MG63 (cell line): ENCODE results near the gene HAAO. TPM values are rescaled to one million over a fixed set of nuclear protein-coding genes. Genes with fewer than 3 reads are reported as not detected.

ENCODE experiments used
- DNase-seq: peaks from one replicate; pipeline ENCODE4 v3.0.0-alpha.2; 2020
- H3K27me3 ChIP-seq: fragments of 250-450 bp; sonication (Bioruptor Pico); 2 replicates; pipeline ENCODE4 v1.5.1; 2020; ENCODE audit warnings: mild to moderate bottlenecking, moderate library complexity
- H3K36me3 ChIP-seq: fragments of 250-450 bp; sonication (Bioruptor Pico); 2 replicates; pipeline ENCODE4 v1.5.1; 2020; ENCODE audit warnings: mild to moderate bottlenecking, moderate library complexity
- H3K4me3 ChIP-seq: fragments of 250-450 bp; sonication (Bioruptor Pico); 2 replicates; pipeline ENCODE4 v1.5.1; 2020; ENCODE audit warnings: mild to moderate bottlenecking, moderate library complexity
- H3K9me3 ChIP-seq: fragments of 250-450 bp; sonication (Bioruptor Pico); 2 replicates; pipeline ENCODE4 v1.5.1; 2020; ENCODE audit warnings: mild to moderate bottlenecking, moderate library complexity
- total RNA-seq: library from RNA; depleted of rRNA; stranded (reverse); fragments of >200 nt; shearing (Covaris generic); gene quantifications from 2 replicates; pipeline ENCODE4 v1.2.3, GENCODE V29; 2014; ENCODE audit warnings: low replicate concordance

The HAAO gene
- total RNA-seq, 1 experiment from 2014 or later, result not detected

- H3K36me3 ChIP-seq, result no peaks in the 10 kb centered on the region
- H3K4me3 ChIP-seq, result no peak overlapping the region
- H3K9me3 ChIP-seq, result peaks cover 11% of the 10 kb centered on the region
- no peak for DNase-seq
- H3K27me3 ChIP-seq, result no peaks in the 10 kb centered on the region
These were observed 32.0 kb upstream of the HAAO start for GRCh38 chr2:42824454-42824807.

- Histone ChIP-seq H3K4me3 (no peak overlapping the region), H3K36me3 (no peaks in the 10 kb centered on the region), H3K9me3 (peaks cover 11% of the 10 kb centered on the region), H3K27me3 (no peaks in the 10 kb centered on the region)
- DNase-seq, result no peak
These were observed 31.5 kb upstream of the HAAO start for GRCh38 chr2:42823744-42824453.

GRCh38 chr2:42819160-42819559 lies 26.8 kb upstream of the HAAO start:
- no peak for DNase-seq
- Histone ChIP-seq H3K9me3 (peaks cover 14% of the 10 kb centered on the region), H3K4me3 (no peak overlapping the region), H3K36me3 (no peaks in the 10 kb centered on the region), H3K27me3 (no peaks in the 10 kb centered on the region)

DNA sequence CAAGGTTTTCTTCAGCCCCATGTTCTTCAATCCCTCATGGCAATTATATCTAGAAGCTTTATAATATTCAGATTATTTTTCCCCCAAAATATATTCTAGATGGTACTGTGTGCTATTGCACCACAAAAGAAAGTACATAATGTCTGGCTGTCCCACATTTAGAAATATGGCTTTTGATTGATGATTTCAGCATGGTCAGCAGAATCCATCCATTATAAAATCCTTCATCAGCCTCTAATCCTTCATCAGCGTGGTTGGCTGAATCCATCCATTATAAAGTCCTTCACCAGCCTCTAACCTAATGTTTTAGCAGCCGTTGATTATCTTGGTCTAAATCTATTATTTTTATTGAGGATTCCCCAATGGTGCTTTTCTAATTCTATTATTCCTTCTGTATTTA lies 23.3 kb upstream of the HAAO start:
- Histone ChIP-seq H3K27me3 (no peaks in the 10 kb centered on the region), H3K4me3 (no peak overlapping the region), H3K9me3 (peaks cover 3% of the 10 kb centered on the region), H3K36me3 (no peaks in the 10 kb centered on the region)
- no peak for DNase-seq

- H3K36me3 ChIP-seq, result no peaks in the 10 kb centered on the region
- H3K27me3 ChIP-seq, result no peaks in the 10 kb centered on the region
- peaks cover 3% of the 10 kb centered on the region for H3K9me3 ChIP-seq
- no peak for DNase-seq
- H3K4me3 ChIP-seq, result no peak overlapping the region
These were observed 21.4 kb upstream of the HAAO start for GRCh38 chr2:42813763-42814162.

DNA sequence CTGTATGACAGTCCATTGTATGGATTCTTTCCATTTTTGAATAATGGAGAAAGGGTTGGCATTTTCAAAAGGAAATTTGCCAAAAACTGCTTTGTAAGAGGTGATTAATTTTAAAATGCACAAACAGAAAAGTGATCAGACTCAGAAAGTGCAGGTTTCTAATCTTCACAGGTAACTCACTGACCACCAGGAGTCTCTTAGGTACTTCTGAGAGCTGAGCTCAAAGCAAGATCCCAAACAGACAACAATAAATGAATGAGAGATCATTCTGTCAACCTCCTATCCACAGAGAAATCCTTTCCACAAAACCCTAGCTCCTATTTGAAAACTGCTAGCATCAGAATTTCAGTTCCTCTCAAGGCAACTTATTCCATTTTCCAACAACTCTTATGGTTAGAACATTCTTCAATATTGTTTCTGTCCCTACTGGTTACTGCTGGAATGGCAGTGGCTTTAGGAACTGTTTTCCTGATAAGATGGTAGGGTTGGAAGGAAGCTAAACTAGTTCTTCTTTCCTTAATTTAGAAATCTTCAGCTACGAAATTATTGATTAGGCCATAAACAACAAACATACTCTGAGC lies 20.6 kb upstream of the HAAO start:
- DNase-seq, result no peak
- no peaks in the 10 kb centered on the region for H3K9me3 ChIP-seq

DNA sequence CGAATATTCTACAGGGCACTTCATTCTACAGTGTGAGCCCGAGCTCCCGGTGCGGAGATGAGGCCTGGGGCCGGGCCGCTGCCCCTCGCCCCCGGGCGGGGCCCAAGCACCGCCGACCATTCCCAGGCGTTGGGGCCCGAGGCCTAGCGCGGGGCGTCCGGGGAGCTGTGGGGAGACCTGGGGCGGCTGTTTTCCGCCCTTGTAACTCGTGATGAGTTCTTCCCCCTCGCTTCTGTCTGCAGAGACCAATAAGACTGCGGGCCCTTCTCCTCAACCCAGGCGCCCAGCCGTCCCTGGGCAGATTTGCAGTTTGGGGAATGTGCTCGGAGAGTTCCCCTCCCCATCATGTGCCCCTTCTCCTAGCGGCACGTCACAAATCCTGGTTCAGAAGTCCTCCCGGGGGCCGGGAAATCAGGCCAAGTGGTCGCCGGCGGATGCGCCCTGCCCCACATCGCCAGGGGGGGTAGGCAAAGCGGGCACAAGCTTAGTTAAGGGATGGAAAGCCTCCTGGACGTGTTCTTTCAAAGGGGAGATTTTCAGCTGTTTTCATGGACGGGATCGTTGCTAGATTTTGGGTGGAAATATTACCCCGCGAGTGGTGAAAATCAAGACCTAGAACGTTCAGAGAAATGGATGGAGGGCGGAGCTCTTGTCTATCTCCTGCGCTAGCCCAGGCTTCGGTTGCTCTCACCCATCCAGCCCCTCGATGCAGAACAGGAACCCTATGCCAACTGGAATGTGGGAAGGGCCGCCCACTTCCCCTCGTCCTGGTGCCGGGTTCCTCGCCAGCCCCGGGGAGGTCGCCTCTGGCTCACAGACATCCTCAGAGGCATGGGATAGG lies 18.8 kb upstream of the HAAO start:
- no peaks in the 10 kb centered on the region for H3K27me3 ChIP-seq
- H3K9me3 ChIP-seq, result no peaks in the 10 kb centered on the region
- peak overlapping the region; percentile 70 for H3K4me3 ChIP-seq
- DNase-seq, result peak; percentile 49
- no peaks in the 10 kb centered on the region for H3K36me3 ChIP-seq

More for the DNA sequence above, 20.6 kb upstream of the HAAO start:
- Histone ChIP-seq H3K36me3 (no peaks in the 10 kb centered on the region), H3K27me3 (no peaks in the 10 kb centered on the region), H3K4me3 (no peak overlapping the region)

DNA sequence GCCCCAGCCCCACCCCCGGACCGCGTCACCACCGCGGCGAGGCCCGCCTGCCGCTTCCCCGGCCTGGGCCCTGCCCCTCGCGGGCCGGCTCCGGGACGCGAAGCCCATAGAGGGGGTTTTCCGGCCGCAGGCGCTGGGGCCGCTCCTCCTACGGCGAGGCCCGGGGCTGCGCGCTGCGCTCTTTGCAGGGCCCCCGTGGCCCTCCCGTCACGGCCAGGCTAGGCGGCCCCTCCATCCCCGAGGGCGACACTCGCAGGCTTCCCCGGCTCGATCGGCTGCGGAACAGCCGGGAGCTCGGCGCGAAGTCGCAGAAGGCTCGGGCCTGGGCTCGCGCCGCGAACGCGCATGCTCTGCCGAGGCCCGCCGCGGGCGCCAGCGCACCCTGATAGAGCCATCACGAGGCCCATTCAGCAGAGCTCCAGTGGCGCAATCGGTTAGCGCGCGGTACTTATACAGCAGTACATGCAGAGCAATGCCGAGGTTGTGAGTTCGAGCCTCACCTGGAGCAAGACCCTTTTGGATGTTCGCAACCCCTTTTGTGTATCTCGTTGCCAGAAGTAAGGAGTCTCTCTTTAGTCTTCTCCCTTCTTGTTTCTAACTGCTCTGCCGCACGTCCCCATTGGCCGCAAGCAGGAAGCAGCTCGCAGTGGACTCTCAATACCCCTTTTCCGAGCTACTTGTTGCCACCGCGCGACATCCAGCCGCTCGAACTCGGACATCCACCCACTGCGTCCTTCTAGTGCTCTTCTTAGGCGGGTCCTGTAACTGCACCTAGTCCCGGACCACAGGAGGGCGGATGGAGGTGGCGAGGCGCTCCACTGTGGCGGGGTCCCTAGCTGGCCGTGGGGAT lies 18.0 kb upstream of the HAAO start:
- H3K4me3 ChIP-seq, result peak overlapping the region; percentile 70
- peak; percentile 89 for DNase-seq
- no peaks in the 10 kb centered on the region for H3K36me3 ChIP-seq

GRCh38 chr2:42809819-42810120 lies 17.4 kb upstream of the HAAO start:
- H3K36me3 ChIP-seq, result no peaks in the 10 kb centered on the region
- no peaks in the 10 kb centered on the region for H3K27me3 ChIP-seq
- H3K4me3 ChIP-seq, result peak overlapping the region; percentile 70
- H3K9me3 ChIP-seq, result no peaks in the 10 kb centered on the region
- peak; percentile 90 for DNase-seq

More for the DNA sequence above, 18.0 kb upstream of the HAAO start:
- Histone ChIP-seq H3K27me3 (no peaks in the 10 kb centered on the region), H3K9me3 (no peaks in the 10 kb centered on the region)

- Histone ChIP-seq H3K4me3 (peak overlapping the region; percentile 48), H3K27me3 (no peaks in the 10 kb centered on the region), H3K36me3 (no peaks in the 10 kb centered on the region), H3K9me3 (no peaks in the 10 kb centered on the region)
- no peak for DNase-seq
These were observed 16.9 kb upstream of the HAAO start for GRCh38 chr2:42809131-42809818.

DNA sequence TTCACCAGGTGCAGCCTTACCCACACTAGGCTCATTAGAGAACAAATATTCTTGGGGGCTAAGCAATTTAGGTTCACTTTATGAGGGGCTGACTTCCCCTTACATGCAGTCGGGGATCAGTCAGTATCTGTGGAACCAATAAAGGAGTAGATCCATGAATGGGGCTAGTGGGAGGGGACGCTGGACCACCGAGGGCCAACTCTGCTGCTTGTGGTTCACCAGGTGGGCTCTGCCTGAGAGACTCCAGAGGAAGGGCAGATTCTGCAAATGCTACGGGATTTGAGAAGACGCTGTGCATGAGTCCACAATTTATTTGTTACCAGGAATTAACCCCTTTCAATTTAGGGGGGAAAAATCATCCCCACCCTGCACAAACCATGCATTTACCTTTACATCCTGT lies 15.9 kb upstream of the HAAO start:
- Histone ChIP-seq H3K36me3 (no peaks in the 10 kb centered on the region), H3K9me3 (no peaks in the 10 kb centered on the region), H3K4me3 (no peak overlapping the region), H3K27me3 (no peaks in the 10 kb centered on the region)
- DNase-seq, result no peak

GRCh38 chr2:42806786-42807185 lies 14.4 kb upstream of the HAAO start:
- H3K9me3 ChIP-seq, result no peaks in the 10 kb centered on the region
- no peaks in the 10 kb centered on the region for H3K36me3 ChIP-seq
- no peak for DNase-seq
- H3K4me3 ChIP-seq, result no peak overlapping the region
- H3K27me3 ChIP-seq, result no peaks in the 10 kb centered on the region

DNA sequence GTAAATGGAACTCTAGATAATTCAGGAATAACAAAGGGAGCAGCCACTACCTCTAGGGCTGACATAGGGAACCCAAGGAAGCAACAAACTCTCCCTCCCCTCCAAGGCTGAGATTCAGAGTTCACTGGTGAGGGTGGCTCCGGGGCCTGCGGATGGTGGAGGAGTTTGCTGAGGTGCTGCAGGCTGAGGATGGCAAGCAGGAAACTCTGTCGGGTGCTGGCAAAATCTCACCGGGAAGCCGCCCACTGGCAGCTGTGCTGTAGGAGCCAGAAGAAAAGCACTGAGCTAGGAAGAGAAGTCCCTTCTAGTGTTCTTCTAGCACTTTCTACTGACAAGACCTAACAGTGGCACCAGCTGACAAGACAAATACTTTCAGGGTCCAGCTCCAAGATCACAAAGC lies 12.5 kb upstream of the HAAO start:
- Histone ChIP-seq H3K4me3 (no peak overlapping the region), H3K9me3 (no peaks in the 10 kb centered on the region), H3K27me3 (no peaks in the 10 kb centered on the region), H3K36me3 (no peaks in the 10 kb centered on the region)
- DNase-seq, result no peak

DNA sequence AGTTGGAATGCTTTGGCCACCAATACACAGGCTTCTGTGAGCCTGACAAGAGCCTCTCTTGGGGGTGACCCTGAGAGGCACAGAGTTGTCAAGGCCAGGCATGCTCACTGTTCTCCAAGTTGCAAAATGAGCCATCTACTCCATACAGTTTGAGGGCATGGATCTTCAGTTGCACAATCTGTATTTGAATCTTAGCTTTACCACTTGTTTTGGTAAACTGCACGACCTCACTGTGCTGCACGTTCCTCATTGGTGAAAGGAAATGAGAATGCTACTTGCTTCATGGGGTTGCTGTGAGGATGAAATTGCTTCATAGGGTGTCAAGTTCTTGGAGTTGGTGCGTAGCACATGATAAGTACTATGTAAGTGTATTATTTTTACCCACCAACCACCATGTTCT lies 12.0 kb upstream of the HAAO start:
- H3K27me3 ChIP-seq, result no peaks in the 10 kb centered on the region
- DNase-seq, result no peak
- H3K36me3 ChIP-seq, result no peaks in the 10 kb centered on the region
- no peak overlapping the region for H3K4me3 ChIP-seq
- H3K9me3 ChIP-seq, result no peaks in the 10 kb centered on the region

- H3K36me3 ChIP-seq, result no peaks in the 10 kb centered on the region
- no peak for DNase-seq
- H3K4me3 ChIP-seq, result no peak overlapping the region
- no peaks in the 10 kb centered on the region for H3K27me3 ChIP-seq
- H3K9me3 ChIP-seq, result no peaks in the 10 kb centered on the region
These were observed 9.8 kb upstream of the HAAO start for GRCh38 chr2:42802150-42802549.

DNA sequence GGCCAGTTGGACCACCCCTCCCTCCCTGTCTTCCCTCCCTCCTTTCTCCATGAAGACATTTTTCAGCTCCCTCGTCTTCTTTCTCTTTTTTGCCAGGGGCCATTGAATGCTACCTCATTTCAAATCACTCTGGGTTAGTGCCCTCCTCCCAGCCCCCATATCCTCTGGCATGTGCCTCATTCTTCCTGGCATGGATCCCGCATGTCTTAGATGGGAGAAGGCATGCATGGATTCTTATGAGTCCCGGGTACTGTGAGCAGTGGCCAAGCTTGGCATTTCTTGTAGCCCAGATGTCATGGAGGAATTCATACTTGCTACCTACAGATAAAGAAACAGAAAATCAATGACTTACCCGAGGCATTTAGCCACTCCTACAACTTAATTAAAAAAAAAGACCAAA lies 9.0 kb upstream of the HAAO start:
- Histone ChIP-seq H3K36me3 (no peaks in the 10 kb centered on the region), H3K4me3 (no peak overlapping the region), H3K27me3 (no peaks in the 10 kb centered on the region), H3K9me3 (no peaks in the 10 kb centered on the region)
- peak; percentile 59 for DNase-seq
